ENCODE data around the gene MAGI2. TPM values are rescaled to one million over a fixed set of nuclear protein-coding genes. Genes with fewer than 3 reads are reported as not detected.

Gene MAGI2
- total RNA-seq, 4 donors from 2014 or later, result 0.98 to 4.8 (median 2.5) TPM

GRCh38 chr7:79284211-79284610 lies 169.3 kb downstream of the MAGI2 start:
- Histone ChIP-seq H3K4me1 (no peaks in the 10 kb centered on the region), H3K27ac (no peak overlapping the region), H3K4me3 (no peak overlapping the region), H3K36me3 (no peaks in the 10 kb centered on the region), H3K27me3 (no peaks in the 10 kb centered on the region), H3K9me3 (no peaks in the 10 kb centered on the region)
- DNase-seq (ENCODE audit: low spot score in 2 of 2), result no peak
- TF ChIP-seq CTCF (IDR thresholded peaks at IDR 0.05), result no peak
- no peak for TF ChIP-seq POLR2AphosphoS5 (IDR thresholded peaks at IDR 0.05)
- no peak for TF ChIP-seq POLR2A (IDR thresholded peaks at IDR 0.05)
- TF ChIP-seq EP300 (IDR thresholded peaks at IDR 0.05), result no peak

DNA sequence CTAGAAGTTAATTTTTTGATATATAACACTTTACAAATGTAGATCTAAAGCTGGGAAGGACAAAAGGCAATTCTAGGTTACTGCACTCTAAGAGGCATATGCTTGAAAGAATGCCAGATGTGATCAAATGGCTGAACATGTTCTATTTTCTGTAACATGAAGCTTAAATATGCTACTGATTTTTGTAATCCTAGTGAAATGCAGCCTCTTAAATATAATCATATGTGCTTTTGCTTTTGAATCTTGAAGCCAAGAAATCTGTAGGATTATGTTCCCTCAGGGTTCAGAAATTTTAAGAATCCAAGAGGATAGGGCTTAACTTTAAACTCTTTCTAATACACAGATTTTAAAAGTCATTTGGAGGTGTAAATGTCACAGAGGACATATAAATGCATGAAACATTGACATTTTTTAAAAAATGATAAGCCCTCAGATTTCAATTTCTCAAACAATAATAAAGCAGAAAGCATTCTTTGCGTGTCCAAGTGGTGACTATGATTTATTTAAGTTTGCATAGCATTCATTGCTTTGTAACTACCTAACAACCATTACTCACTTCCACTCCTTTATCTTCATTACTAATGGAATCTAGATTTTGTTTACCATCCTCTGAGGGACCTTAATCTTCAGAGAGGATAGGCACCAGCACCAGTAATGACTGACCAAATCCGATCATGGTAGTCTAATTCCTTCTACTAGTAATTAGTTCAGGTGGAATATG lies 170.4 kb downstream of the MAGI2 start:
- H3K27ac ChIP-seq, result no peak overlapping the region
- DNase-seq (ENCODE audit: low spot score in 2 of 2), result no peak
- no peak overlapping the region for H3K4me3 ChIP-seq

GRCh38 chr7:79282070-79282694 lies 171.3 kb downstream of the MAGI2 start:
- TF ChIP-seq EP300 (IDR thresholded peaks at IDR 0.05) (no peak), CTCF (IDR thresholded peaks at IDR 0.05) (no peak), POLR2AphosphoS5 (IDR thresholded peaks at IDR 0.05) (no peak), POLR2A (IDR thresholded peaks at IDR 0.05) (no peak)
- H3K27ac ChIP-seq, result no peak overlapping the region
- H3K4me3 ChIP-seq, result no peak overlapping the region
- no peaks in the 10 kb centered on the region for H3K36me3 ChIP-seq
- H3K4me1 ChIP-seq, result no peaks in the 10 kb centered on the region
- 14% methylated on average over 7 of the region's 7 CpGs for WGBS
- no peaks in the 10 kb centered on the region for H3K9me3 ChIP-seq
- no peak for DNase-seq (ENCODE audit: low spot score in 2 of 2)
- H3K27me3 ChIP-seq, result no peaks in the 10 kb centered on the region

More for the DNA sequence above, 170.4 kb downstream of the MAGI2 start:
- Histone ChIP-seq H3K27me3 (no peaks in the 10 kb centered on the region), H3K36me3 (no peaks in the 10 kb centered on the region), H3K9me3 (no peaks in the 10 kb centered on the region), H3K4me1 (no peaks in the 10 kb centered on the region)
- WGBS, result 73% methylated on average over 2 of the region's 2 CpGs
- TF ChIP-seq POLR2AphosphoS5 (IDR thresholded peaks at IDR 0.05), result no peak
- no peak for TF ChIP-seq POLR2A (IDR thresholded peaks at IDR 0.05)
- TF ChIP-seq CTCF (IDR thresholded peaks at IDR 0.05), result no peak
- TF ChIP-seq EP300 (IDR thresholded peaks at IDR 0.05), result no peak

GRCh38 chr7:79281426-79281825 lies 172.0 kb downstream of the MAGI2 start:
- 44% methylated on average over 2 of the region's 2 CpGs for WGBS
- no peaks in the 10 kb centered on the region for H3K36me3 ChIP-seq
- DNase-seq (ENCODE audit: low spot score in 2 of 2), result no peak
- no peak overlapping the region for H3K4me3 ChIP-seq
- H3K27me3 ChIP-seq, result no peaks in the 10 kb centered on the region
- no peaks in the 10 kb centered on the region for H3K9me3 ChIP-seq
- H3K4me1 ChIP-seq, result no peaks in the 10 kb centered on the region
- TF ChIP-seq POLR2A (IDR thresholded peaks at IDR 0.05), result no peak
- TF ChIP-seq CTCF (IDR thresholded peaks at IDR 0.05), result no peak
- no peak for TF ChIP-seq POLR2AphosphoS5 (IDR thresholded peaks at IDR 0.05)
- no peak for TF ChIP-seq EP300 (IDR thresholded peaks at IDR 0.05)
- no peak overlapping the region for H3K27ac ChIP-seq

DNA sequence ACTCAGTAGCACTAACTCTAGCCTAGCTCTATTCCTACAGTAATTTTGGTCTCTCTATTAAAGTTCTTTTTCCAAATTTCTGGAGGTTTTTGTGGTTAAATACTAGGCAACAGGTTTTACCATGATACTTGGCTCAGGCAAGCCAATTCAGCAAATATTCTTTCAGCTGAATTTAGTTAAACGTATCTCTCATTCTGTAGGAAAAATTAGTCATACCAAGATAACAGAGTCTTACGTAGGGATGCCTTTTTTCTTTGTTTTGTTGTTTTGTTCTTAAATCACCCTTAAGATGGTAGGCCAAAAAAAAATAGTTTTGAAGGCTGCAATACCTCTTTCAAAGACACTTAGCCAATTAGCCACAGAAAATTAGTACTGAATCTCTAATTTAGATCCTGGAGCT lies 180.5 kb downstream of the MAGI2 start:
- 78% methylated on average over 2 of the region's 2 CpGs for WGBS

More for the DNA sequence above, 180.5 kb downstream of the MAGI2 start:
- Histone ChIP-seq H3K4me1 (no peaks in the 10 kb centered on the region), H3K4me3 (no peak overlapping the region), H3K9me3 (no peaks in the 10 kb centered on the region), H3K27ac (no peak overlapping the region), H3K27me3 (no peaks in the 10 kb centered on the region), H3K36me3 (no peaks in the 10 kb centered on the region)
- TF ChIP-seq POLR2AphosphoS5 (IDR thresholded peaks at IDR 0.05), result no peak
- no peak for TF ChIP-seq EP300 (IDR thresholded peaks at IDR 0.05)
- TF ChIP-seq CTCF (IDR thresholded peaks at IDR 0.05), result no peak
- no peak for TF ChIP-seq POLR2A (IDR thresholded peaks at IDR 0.05)
- no peak for DNase-seq (ENCODE audit: low spot score in 2 of 2)

Measured in suprapubic skin (tissue), 4 donors.